Epithelial cell of alveolus of lung (primary cell): ENCODE measurements around the gene GNAI1. TPM values are rescaled to one million over a fixed set of nuclear protein-coding genes. Genes with fewer than 3 reads are reported as not detected.

ENCODE experiments used
- total RNA-seq: library from RNA; depleted of rRNA; stranded (reverse); fragments of >200 nt; gene quantifications from 2 replicates; pipeline ENCODE4 v1.2.1, GENCODE V29; 2015

GNAI1 gene
- 26.4 and 63.7 TPM in 2 replicates for total RNA-seq

GRCh38 chr7:80134536-80135308 lies at the start of gene GNAI1:
Gene GNAI1, plus strand, starts transcription at chr7:80134831. Its CDS starts 330 bp downstream, at chr7:80135161.

